NCI-H1436 treated with DMSO at 0.1 percent for 48 hours (cell line): ENCODE measurements around the gene TSPAN11.
"Not testable (repeated sequence)": the region's sequence is repeated elsewhere in the genome, so short reads cannot be mapped to it uniquely, and the experiment has no call there.

Experiments
- DNase-seq: peaks from one replicate; lab custom pipeline; 2025; lab: John Stamatoyannopoulos, UW

Gene TSPAN11

GRCh38 chr12:31002999-31003398 is 76.5 kb downstream of the TSPAN11 start:
- DNase-seq: no peak

- no peak for DNase-seq
Measured at GRCh38 chr12:31003861-31004640, 77.5 kb downstream of the TSPAN11 start.

GRCh38 chr12:31004666-31005065 is 78.1 kb downstream of the TSPAN11 start:
- DNase-seq: no peak

GRCh38 chr12:31005256-31005943 is 78.9 kb downstream of the TSPAN11 start:
- DNase-seq: no peak

GRCh38 chr12:31005944-31006361 is 79.4 kb downstream of the TSPAN11 start:
- DNase-seq: no peak

- DNase-seq: no peak
Measured at GRCh38 chr12:31006416-31007152, 80.0 kb downstream of the TSPAN11 start.

- no peak for DNase-seq
Measured at GRCh38 chr12:31007153-31007495, 80.6 kb downstream of the TSPAN11 start.

- DNase-seq: no peak
Measured at GRCh38 chr12:31007636-31008175, 81.2 kb downstream of the TSPAN11 start.

GRCh38 chr12:31008241-31008761 is 81.8 kb downstream of the TSPAN11 start:
- DNase-seq: no peak

GRCh38 chr12:31008961-31009840 is 82.7 kb downstream of the TSPAN11 start:
- DNase-seq: no peak

- no peak for DNase-seq
Measured at GRCh38 chr12:31009976-31010375, 83.4 kb downstream of the TSPAN11 start.

- DNase-seq: no peak
Measured at GRCh38 chr12:31011336-31011735, 84.8 kb downstream of the TSPAN11 start.

- no peak for DNase-seq
Measured at GRCh38 chr12:31011746-31012566, 85.4 kb downstream of the TSPAN11 start.

GRCh38 chr12:31012567-31012891 is 86.0 kb downstream of the TSPAN11 start:
- not testable (repeated sequence) for DNase-seq

- DNase-seq: no peak
Measured at GRCh38 chr12:31015215-31015614, 88.7 kb downstream of the TSPAN11 start.

- DNase-seq: no peak
Measured at GRCh38 chr12:31016057-31016456, 89.5 kb downstream of the TSPAN11 start.

GRCh38 chr12:31017535-31017934 is 91.0 kb downstream of the TSPAN11 start:
- no peak for DNase-seq

- no peak for DNase-seq
Measured at GRCh38 chr12:31018106-31018789, 91.7 kb downstream of the TSPAN11 start.

GRCh38 chr12:31018790-31019505 is 92.4 kb downstream of the TSPAN11 start:
- DNase-seq: no peak
